ENCODE results near the gene AATF.

AATF gene

DNA sequence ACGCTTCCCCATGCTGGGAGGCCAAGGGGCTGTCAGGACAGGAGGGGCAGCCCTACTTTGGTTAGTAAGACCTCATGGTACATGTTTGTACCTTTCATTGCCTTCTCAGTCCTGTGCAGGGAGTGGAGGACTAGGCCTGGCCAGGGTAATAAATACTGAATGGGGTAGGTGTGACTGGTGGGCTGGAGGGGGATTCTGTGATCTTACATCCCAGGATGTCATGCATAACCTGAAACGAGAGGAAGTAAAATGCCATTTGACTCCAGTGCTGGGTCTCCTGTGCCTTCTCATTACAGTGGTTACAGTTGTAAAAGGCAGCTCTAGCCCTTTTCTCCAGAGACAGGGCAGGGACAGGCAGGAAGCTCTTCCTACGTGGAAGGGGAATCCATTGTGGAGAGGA is 138.2 kb downstream of the AATF start:
- Histone ChIP-seq H3K4me1 (ENCODE audit: control insufficient read depth in 1 of 2, insufficient read depth in 2 of 2, low read length in 2 of 2) (peaks cover 0 to 2% of the 10 kb centered on the region in 2 experiments), H2BK120ac (ENCODE audit: insufficient read depth, low read length, poor library complexity) (no peak overlapping the region), H3K9me3 (ENCODE audit: insufficient read depth, low read depth, low read length) (no peaks in the 10 kb centered on the region), H3K27me3 (ENCODE audit: insufficient read depth, low read length) (no peaks in the 10 kb centered on the region), H2AK5ac (ENCODE audit: low read length) (no peak overlapping the region), H2BK5ac (ENCODE audit: low read depth, low read length, poor library complexity) (no peak overlapping the region), H4K8ac (ENCODE audit: low read depth, low read length) (no peak overlapping the region), H3K14ac (ENCODE audit: low read length) (no peak overlapping the region), H3K79me1 (ENCODE audit: low read length) (peaks cover 1% of the 10 kb centered on the region), H3K4ac (ENCODE audit: low read depth, low read length) (no peak overlapping the region), H4K91ac (ENCODE audit: low read depth, low read length) (no peak overlapping the region), H2AFZ (ENCODE audit: insufficient read depth, low read length, poor library complexity) (no peak overlapping the region), H3K4me3 (ENCODE audit: low read depth, low read length) (no peak overlapping the region), H3K27ac (ENCODE audit: low read depth, low read length) (no peak overlapping the region), H3K36me3 (ENCODE audit: control insufficient read depth in 1 of 2, insufficient read depth in 2 of 2, low read length in 2 of 2) (peaks cover 26 to 32% of the 10 kb centered on the region in 2 experiments), H3K4me2 (ENCODE audit: low read length) (no peak overlapping the region), H2BK12ac (ENCODE audit: low read length) (no peak overlapping the region), H4K12ac (ENCODE audit: low read depth, low read length) (no peak overlapping the region), H3K9ac (ENCODE audit: low read length) (no peak overlapping the region), H3K23ac (ENCODE audit: low read length) (no peak overlapping the region), H3K79me2 (ENCODE audit: control insufficient read depth, insufficient read depth, low read length, poor library complexity) (no peaks in the 10 kb centered on the region), H3K18ac (ENCODE audit: low read length) (no peak overlapping the region)
- WGBS (ENCODE audit: extremely low coverage, insufficient coverage, insufficient read length): no CpG with 5 or more reads among the region's 3 CpGs
- DNase-seq: no peak

DNA sequence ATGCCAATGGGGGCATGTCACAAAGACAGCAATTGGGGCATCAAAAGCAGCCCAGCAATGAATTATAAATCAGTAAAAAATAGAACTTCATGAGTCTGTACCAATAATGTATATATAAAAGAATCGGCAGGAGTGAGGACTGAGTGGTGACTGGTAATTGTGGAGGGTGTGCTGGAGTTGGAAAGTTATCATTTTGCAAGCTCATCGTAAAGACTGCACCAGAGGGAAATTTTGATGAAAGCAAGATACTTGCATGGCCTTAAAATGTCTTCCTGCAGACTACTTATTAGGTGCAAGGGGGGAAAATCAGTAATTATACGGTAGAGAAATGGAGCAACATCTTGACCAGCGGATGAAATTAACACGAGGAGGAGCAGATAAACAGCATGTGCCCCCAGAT is 138.9 kb downstream of the AATF start:
- Histone ChIP-seq H3K9ac (ENCODE audit: low read length) (no peak overlapping the region), H3K9me3 (ENCODE audit: insufficient read depth, low read depth, low read length) (no peaks in the 10 kb centered on the region), H3K36me3 (ENCODE audit: control insufficient read depth in 1 of 2, insufficient read depth in 2 of 2, low read length in 2 of 2) (peaks cover 26 to 32% of the 10 kb centered on the region in 2 experiments), H2BK5ac (ENCODE audit: low read depth, low read length, poor library complexity) (no peak overlapping the region), H2BK12ac (ENCODE audit: low read length) (no peak overlapping the region), H4K8ac (ENCODE audit: low read depth, low read length) (no peak overlapping the region), H2AFZ (ENCODE audit: insufficient read depth, low read length, poor library complexity) (no peak overlapping the region), H3K4me3 (ENCODE audit: low read depth, low read length) (no peak overlapping the region), H3K14ac (ENCODE audit: low read length) (no peak overlapping the region), H3K23ac (ENCODE audit: low read length) (no peak overlapping the region), H3K4ac (ENCODE audit: low read depth, low read length) (no peak overlapping the region), H4K91ac (ENCODE audit: low read depth, low read length) (no peak overlapping the region), H3K79me2 (ENCODE audit: control insufficient read depth, insufficient read depth, low read length, poor library complexity) (no peaks in the 10 kb centered on the region), H2AK5ac (ENCODE audit: low read length) (no peak overlapping the region), H3K27ac (ENCODE audit: low read depth, low read length) (no peak overlapping the region), H2BK120ac (ENCODE audit: insufficient read depth, low read length, poor library complexity) (no peak overlapping the region), H3K18ac (ENCODE audit: low read length) (no peak overlapping the region), H3K4me1 (ENCODE audit: control insufficient read depth in 1 of 2, insufficient read depth in 2 of 2, low read length in 2 of 2) (peaks cover 0 to 3% of the 10 kb centered on the region in 2 experiments), H4K12ac (ENCODE audit: low read depth, low read length) (no peak overlapping the region), H3K27me3 (ENCODE audit: insufficient read depth, low read length) (no peaks in the 10 kb centered on the region), H3K4me2 (ENCODE audit: low read length) (no peak overlapping the region), H3K79me1 (ENCODE audit: low read length) (peaks cover 1% of the 10 kb centered on the region)
- WGBS (ENCODE audit: extremely low coverage, insufficient coverage, insufficient read length): no CpG with 5 or more reads among the region's 5 CpGs
- no peak for DNase-seq

DNA sequence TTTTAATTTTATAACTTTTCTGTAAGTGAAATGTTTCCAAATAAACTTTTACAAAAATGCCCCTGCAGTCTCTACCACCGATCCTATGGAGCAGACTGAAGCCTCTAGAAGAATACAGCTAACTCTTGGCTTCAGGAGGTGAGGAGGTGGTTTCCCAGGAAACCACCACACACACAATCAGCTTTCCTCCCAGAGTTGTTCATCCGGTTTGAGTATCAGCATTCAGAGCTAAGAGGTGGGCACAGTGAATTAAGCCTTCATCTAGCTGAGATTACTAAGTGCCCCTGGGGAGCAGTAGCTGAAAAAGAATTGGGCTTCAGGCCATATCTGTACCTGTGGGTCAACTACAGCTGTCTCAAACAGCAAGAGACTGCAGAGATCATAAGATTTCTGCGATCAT is 139.7 kb downstream of the AATF start:
- no peak overlapping the region for H4K91ac ChIP-seq (ENCODE audit: low read depth, low read length)
- H2BK12ac ChIP-seq (ENCODE audit: low read length): no peak overlapping the region
- DNase-seq: peak in 1 of 2 donors; percentile 58
- no peak overlapping the region for H3K4me2 ChIP-seq (ENCODE audit: low read length)
- peaks cover 24 to 36% of the 10 kb centered on the region in 2 experiments for H3K36me3 ChIP-seq (ENCODE audit: control insufficient read depth in 1 of 2, insufficient read depth in 2 of 2, low read length in 2 of 2)
- H3K14ac ChIP-seq (ENCODE audit: low read length): no peak overlapping the region
- H2BK5ac ChIP-seq (ENCODE audit: low read depth, low read length, poor library complexity): no peak overlapping the region
- H3K9ac ChIP-seq (ENCODE audit: low read length): no peak overlapping the region
- no CpG with 5 or more reads among the region's 3 CpGs for WGBS (ENCODE audit: extremely low coverage, insufficient coverage, insufficient read length)
- H3K79me1 ChIP-seq (ENCODE audit: low read length): peaks cover 1% of the 10 kb centered on the region
- no peak overlapping the region for H2BK120ac ChIP-seq (ENCODE audit: insufficient read depth, low read length, poor library complexity)
- no peaks in the 10 kb centered on the region for H3K79me2 ChIP-seq (ENCODE audit: control insufficient read depth, insufficient read depth, low read length, poor library complexity)
- no peak overlapping the region for H3K18ac ChIP-seq (ENCODE audit: low read length)
- no peak overlapping the region for H4K12ac ChIP-seq (ENCODE audit: low read depth, low read length)
- no peak overlapping the region for H3K27ac ChIP-seq (ENCODE audit: low read depth, low read length)
- H4K8ac ChIP-seq (ENCODE audit: low read depth, low read length): no peak overlapping the region
- no peaks in the 10 kb centered on the region for H3K9me3 ChIP-seq (ENCODE audit: insufficient read depth, low read depth, low read length)
- H3K23ac ChIP-seq (ENCODE audit: low read length): no peak overlapping the region
- no peak overlapping the region for H2AFZ ChIP-seq (ENCODE audit: insufficient read depth, low read length, poor library complexity)
- no peaks in the 10 kb centered on the region for H3K27me3 ChIP-seq (ENCODE audit: insufficient read depth, low read length)
- H2AK5ac ChIP-seq (ENCODE audit: low read length): no peak overlapping the region
- no peak overlapping the region for H3K4me3 ChIP-seq (ENCODE audit: low read depth, low read length)
- H3K4me1 ChIP-seq (ENCODE audit: control insufficient read depth in 1 of 2, insufficient read depth in 2 of 2, low read length in 2 of 2): peaks cover 0 to 3% of the 10 kb centered on the region in 2 experiments
- H3K4ac ChIP-seq (ENCODE audit: low read depth, low read length): no peak overlapping the region

DNA sequence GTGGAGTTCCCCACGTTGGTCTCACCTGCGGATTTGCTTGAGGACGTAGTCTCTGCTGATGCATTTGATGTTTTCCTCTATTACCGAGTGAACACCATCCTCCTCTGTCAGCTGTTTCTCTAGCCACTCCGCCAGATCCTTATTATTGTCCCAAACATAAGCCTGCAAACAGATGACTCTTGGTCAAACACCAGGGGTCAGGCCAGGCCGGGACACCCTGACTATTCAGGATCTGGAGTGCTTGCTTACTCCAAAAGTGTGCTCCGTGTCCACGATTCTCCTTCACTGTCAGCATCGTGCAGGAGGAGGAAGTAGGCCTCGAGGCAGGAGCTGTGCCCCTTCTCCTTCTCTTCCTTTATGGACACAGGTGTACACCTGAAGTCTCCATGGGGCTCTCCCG is 140.2 kb downstream of the AATF start:
- Histone ChIP-seq H3K27ac (ENCODE audit: low read depth, low read length) (no peak overlapping the region), H3K79me2 (ENCODE audit: control insufficient read depth, insufficient read depth, low read length, poor library complexity) (no peaks in the 10 kb centered on the region), H4K12ac (ENCODE audit: low read depth, low read length) (no peak overlapping the region), H2AK5ac (ENCODE audit: low read length) (no peak overlapping the region), H2BK5ac (ENCODE audit: low read depth, low read length, poor library complexity) (no peak overlapping the region), H3K23ac (ENCODE audit: low read length) (no peak overlapping the region), H2AFZ (ENCODE audit: insufficient read depth, low read length, poor library complexity) (no peak overlapping the region), H3K18ac (ENCODE audit: low read length) (no peak overlapping the region), H3K4me3 (ENCODE audit: low read depth, low read length) (no peak overlapping the region), H3K27me3 (ENCODE audit: insufficient read depth, low read length) (no peaks in the 10 kb centered on the region), H3K4me1 (ENCODE audit: control insufficient read depth in 1 of 2, insufficient read depth in 2 of 2, low read length in 2 of 2) (peaks cover 0 to 3% of the 10 kb centered on the region in 2 experiments), H3K14ac (ENCODE audit: low read length) (no peak overlapping the region), H4K8ac (ENCODE audit: low read depth, low read length) (no peak overlapping the region), H3K9ac (ENCODE audit: low read length) (no peak overlapping the region), H2BK120ac (ENCODE audit: insufficient read depth, low read length, poor library complexity) (no peak overlapping the region), H3K9me3 (ENCODE audit: insufficient read depth, low read depth, low read length) (no peaks in the 10 kb centered on the region), H3K79me1 (ENCODE audit: low read length) (peaks cover 1% of the 10 kb centered on the region), H3K4me2 (ENCODE audit: low read length) (no peak overlapping the region), H3K4ac (ENCODE audit: low read depth, low read length) (no peak overlapping the region), H2BK12ac (ENCODE audit: low read length) (no peak overlapping the region), H3K36me3 (ENCODE audit: control insufficient read depth in 1 of 2, insufficient read depth in 2 of 2, low read length in 2 of 2) (peaks cover 23 to 35% of the 10 kb centered on the region in 2 experiments), H4K91ac (ENCODE audit: low read depth, low read length) (no peak overlapping the region)
- no peak for DNase-seq
- no CpG with 5 or more reads among the region's 11 CpGs for WGBS (ENCODE audit: extremely low coverage, insufficient coverage, insufficient read length)

All from trophoblast cell (in vitro differentiated cells and primary cell).